MCF 10A (cell line): ENCODE measurements around the gene ZDHHC22. TPM values are rescaled to one million over a fixed set of nuclear protein-coding genes. Genes with fewer than 3 reads are reported as not detected.
A peak's percentile ranks its signal among the peaks of the same experiment; 100 is the strongest.

Source experiments
- BruUV-seq: library from RNA; stranded (reverse); fragments of 400-500 nt; replicated peaks from 2 replicates; lab custom pipeline; 2021; lab: Mats Ljungman, UMichigan
- CTCF ChIA-PET: fragments of 300-600 bp; sonication (Branson Sonifier 250); formaldehyde crosslinking; extraction: SDS; loops from one replicate; lab custom pipeline; 2021; ENCODE audit warnings: antibody characterized with exemption, inconsistent platforms; lab: Yijun Ruan, JAX
- POLR2A ChIA-PET: fragments of 300-600, 350-650 bp; sonication (Branson Sonifier 250); formaldehyde crosslinking; extraction: SDS; loops from one replicate; lab custom pipeline; 2020; ENCODE audit warnings: antibody characterized with exemption, inconsistent platforms; lab: Yijun Ruan, JAX
- DNase-seq: peaks from one replicate; pipeline ENCODE4 v3.0.0-alpha.2; 2018; ENCODE audit not compliant: unreplicated experiment
- H3K27ac Mint-ChIP-seq: one replicate; pipeline ENCODE4 v1.8.0; 2022; ENCODE audit warnings: mild to moderate bottlenecking, low read depth, mixed read lengths; ENCODE audit not compliant: unreplicated experiment
- H3K27me3 Mint-ChIP-seq: one replicate; pipeline ENCODE4 v1.8.0; 2022; ENCODE audit warnings: mixed read lengths; ENCODE audit not compliant: insufficient read depth, unreplicated experiment
- H3K36me3 Mint-ChIP-seq: one replicate; pipeline ENCODE4 v1.8.0; 2022; ENCODE audit warnings: mild to moderate bottlenecking, moderate library complexity, mixed read lengths; ENCODE audit not compliant: insufficient read depth, unreplicated experiment
- H3K4me1 Mint-ChIP-seq: one replicate; pipeline ENCODE4 v1.8.0; 2022; ENCODE audit warnings: mixed read lengths; ENCODE audit not compliant: insufficient read depth, unreplicated experiment
- H3K4me3 Mint-ChIP-seq: one replicate; pipeline ENCODE4 v1.8.0; 2022; ENCODE audit warnings: mild to moderate bottlenecking, moderate library complexity, mixed read lengths; ENCODE audit not compliant: unreplicated experiment
- H3K9me3 Mint-ChIP-seq: one replicate; pipeline ENCODE4 v1.8.0; 2022; ENCODE audit warnings: mixed read lengths; ENCODE audit not compliant: unreplicated experiment
- intact Hi-C: fragments of 100-400 bp; cut with micrococcal nuclease; formaldehyde crosslinking; loops from 2 replicates; pipeline ENCODE4 v1.14.1; 2022
- total RNA-seq: library from RNA; stranded (reverse); gene quantifications from 2 replicates; pipeline ENCODE4 v1.2.3, GENCODE V29; 2022
- TF ChIP-seq, protein P1 (sequence below): fragments of 200-600 bp; IDR thresholded peaks from one replicate; pipeline ENCODE4 v1.8.0; 2022; ENCODE audit warnings: antibody characterized with exemption, mild to moderate bottlenecking; ENCODE audit not compliant: unreplicated experiment

The ZDHHC22 gene
- total RNA-seq, 1 experiment from 2014 or later, result not detected

DNA sequence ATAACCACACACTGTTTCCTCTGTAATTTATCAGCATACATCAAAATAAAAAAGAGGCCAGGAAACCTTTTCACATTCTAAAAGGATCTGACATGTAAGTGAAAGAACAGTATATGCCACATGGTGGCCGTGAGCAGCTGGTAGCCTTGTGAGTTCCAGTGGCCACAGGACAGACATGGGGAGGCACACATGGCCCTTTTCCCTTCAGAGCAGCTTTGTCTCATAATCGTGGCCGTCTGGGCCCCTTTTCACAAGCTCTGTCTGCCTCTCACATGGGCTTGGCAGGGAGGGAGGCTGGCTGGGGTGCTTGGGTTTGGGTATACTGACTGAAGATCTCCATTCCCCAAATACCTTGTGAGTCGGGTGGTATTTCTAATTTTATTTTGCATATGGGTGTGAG lies 1.5 kb upstream of the ZDHHC22 start:
- ChIA-PET CTCF (interaction anchor here (0.6 to 3.6 kb wide), 6 partner anchors 9 to 195 kb away, joined by 3 to 25 read pairs (median 6); no protein-coding TSS in a partner anchor), POLR2A (interaction anchor here (0.6 to 2.0 kb wide), 4 partner anchors 9 to 161 kb away, joined by 3 to 6 read pairs (median 4); no protein-coding TSS in a partner anchor)
- intact Hi-C loops, result no loop called here
- TF ChIP-seq, protein P1, sequence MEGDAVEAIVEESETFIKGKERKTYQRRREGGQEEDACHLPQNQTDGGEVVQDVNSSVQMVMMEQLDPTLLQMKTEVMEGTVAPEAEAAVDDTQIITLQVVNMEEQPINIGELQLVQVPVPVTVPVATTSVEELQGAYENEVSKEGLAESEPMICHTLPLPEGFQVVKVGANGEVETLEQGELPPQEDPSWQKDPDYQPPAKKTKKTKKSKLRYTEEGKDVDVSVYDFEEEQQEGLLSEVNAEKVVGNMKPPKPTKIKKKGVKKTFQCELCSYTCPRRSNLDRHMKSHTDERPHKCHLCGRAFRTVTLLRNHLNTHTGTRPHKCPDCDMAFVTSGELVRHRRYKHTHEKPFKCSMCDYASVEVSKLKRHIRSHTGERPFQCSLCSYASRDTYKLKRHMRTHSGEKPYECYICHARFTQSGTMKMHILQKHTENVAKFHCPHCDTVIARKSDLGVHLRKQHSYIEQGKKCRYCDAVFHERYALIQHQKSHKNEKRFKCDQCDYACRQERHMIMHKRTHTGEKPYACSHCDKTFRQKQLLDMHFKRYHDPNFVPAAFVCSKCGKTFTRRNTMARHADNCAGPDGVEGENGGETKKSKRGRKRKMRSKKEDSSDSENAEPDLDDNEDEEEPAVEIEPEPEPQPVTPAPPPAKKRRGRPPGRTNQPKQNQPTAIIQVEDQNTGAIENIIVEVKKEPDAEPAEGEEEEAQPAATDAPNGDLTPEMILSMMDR, result no peak
- no peaks in the 10 kb centered on the region for H3K9me3 Mint-ChIP-seq
- no peak for DNase-seq
- no TSS peak for BruUV-seq
- H3K4me1 Mint-ChIP-seq, result no peaks in the 10 kb centered on the region
- peaks cover 88% of the 10 kb centered on the region for H3K27me3 Mint-ChIP-seq
- H3K36me3 Mint-ChIP-seq, result no peaks in the 10 kb centered on the region
- H3K27ac Mint-ChIP-seq, result no peak overlapping the region
- no peak overlapping the region for H3K4me3 Mint-ChIP-seq

DNA sequence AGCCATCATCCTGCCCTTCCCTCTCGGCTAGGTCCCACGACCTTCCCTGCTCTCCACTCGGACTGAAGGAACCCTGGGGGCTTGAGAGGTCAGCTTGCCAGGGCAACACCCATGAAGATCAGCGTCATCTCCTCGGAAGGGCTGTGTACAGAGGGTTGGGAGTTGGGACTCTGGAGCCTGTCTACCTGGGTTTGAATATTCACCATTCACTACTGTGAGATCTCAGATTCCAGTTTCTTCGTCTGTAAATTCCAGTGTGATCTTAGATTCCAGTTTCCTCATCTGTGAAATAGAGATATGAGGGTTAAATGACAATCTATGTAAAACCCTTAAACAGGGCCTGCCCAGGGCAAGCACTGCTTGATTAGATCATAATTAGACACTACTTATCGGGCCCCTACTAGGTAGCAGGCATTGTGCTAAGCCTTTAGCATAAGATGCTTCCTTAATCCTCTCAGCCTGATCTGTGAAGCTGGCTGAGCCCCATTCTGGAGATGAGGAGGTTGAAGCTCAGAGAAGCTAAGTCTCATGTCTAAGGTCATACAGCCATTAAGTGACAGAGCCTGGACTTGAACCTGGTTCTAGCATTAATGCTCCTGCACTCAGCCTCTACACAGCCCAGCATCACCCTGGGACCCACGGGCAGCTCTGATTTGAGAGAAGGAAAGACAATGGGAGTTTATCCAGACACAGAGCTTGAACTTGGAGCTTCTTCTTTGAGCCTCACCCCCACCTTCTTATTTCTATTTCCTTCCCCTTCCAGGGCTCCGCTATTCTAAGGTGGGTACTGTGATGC lies 612 bp upstream of the ZDHHC22 start:
- no peak overlapping the region for H3K27ac Mint-ChIP-seq
- peak overlapping the region; percentile 32 for H3K4me3 Mint-ChIP-seq
- CTCF ChIA-PET, result interaction anchor here (0.7 to 3.6 kb wide), 4 partner anchors 8 to 462 kb away, joined by 3 to 25 read pairs (median 8); no protein-coding TSS in a partner anchor
- no peak for DNase-seq
- intact Hi-C loops, result no loop called here
- TF ChIP-seq, protein P1, result no peak
- no TSS peak for BruUV-seq
- H3K27me3 Mint-ChIP-seq, result peaks cover 89% of the 10 kb centered on the region
- H3K36me3 Mint-ChIP-seq, result no peaks in the 10 kb centered on the region
- H3K9me3 Mint-ChIP-seq, result no peaks in the 10 kb centered on the region
- no peaks in the 10 kb centered on the region for H3K4me1 Mint-ChIP-seq
- POLR2A ChIA-PET, result interaction anchor here (0.6 to 2.0 kb wide), 4 partner anchors 8 to 162 kb away, joined by 3 to 6 read pairs (median 4); no protein-coding TSS in a partner anchor

DNA sequence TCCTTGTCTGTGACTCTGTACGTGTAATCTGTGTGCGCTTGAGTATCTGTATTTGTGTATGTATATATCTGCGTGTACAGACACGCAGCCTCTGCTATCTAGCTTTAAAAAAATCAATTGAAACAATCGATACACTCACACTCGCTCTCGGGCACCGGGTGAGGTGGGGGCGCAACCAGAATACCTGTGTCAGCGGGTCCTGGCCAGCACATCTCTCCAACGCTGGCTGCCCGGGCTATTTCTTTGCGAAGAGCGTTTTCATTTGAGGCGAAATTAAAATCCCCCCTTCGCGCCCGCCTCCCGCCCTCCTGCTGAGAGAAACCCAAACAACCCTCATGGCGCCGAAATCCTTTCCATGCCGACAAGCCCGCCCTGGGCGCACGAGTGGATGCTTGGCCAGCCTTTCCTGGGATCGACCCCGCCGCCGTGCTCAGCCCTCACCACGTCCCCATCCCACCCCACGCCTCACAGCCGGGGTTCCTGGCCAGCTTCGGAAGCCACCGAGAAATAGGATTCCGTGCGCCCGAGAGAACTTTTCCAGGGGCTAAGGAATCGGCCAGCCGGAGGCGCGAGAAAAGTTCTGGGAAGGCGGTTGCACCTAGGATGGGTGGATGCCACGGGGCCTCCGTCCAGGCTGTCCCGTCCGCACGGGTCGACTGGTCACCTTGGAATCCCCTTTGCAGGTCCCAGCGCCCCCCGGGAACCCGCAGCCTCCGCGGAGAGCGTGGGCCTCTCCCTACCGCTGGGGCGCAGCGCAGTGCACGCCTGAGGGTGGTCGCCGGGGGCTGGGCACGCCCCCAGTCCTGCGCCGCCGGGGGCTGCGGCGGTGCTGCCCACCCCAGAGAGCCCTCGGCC lies 1.0 kb downstream of the ZDHHC22 start:
- POLR2A ChIA-PET, result interaction anchor here (0.6 to 1.4 kb wide), 2 partner anchors 10 to 43 kb away, joined by 3 to 5 read pairs; no protein-coding TSS in a partner anchor
- Mint-ChIP-seq H3K27me3 (peaks cover 89% of the 10 kb centered on the region), H3K9me3 (no peaks in the 10 kb centered on the region), H3K4me3 (no peak overlapping the region), H3K4me1 (no peaks in the 10 kb centered on the region), H3K36me3 (no peaks in the 10 kb centered on the region), H3K27ac (no peak overlapping the region)
- intact Hi-C loops, result no loop called here
- DNase-seq, result no peak
- BruUV-seq, result no TSS peak
- TF ChIP-seq, protein P1, result no peak
- CTCF ChIA-PET, result interaction anchor here (0.6 kb wide), 1 partner anchor 46 kb away, joined by 3 read pairs; no protein-coding TSS in a partner anchor
